Measurements from ENCODE around the gene MAPKBP1.
"Not testable (repeated sequence)": the region's sequence is repeated elsewhere in the genome, so short reads cannot be mapped to it uniquely, and the experiment has no call there.

MAPKBP1 gene

DNA sequence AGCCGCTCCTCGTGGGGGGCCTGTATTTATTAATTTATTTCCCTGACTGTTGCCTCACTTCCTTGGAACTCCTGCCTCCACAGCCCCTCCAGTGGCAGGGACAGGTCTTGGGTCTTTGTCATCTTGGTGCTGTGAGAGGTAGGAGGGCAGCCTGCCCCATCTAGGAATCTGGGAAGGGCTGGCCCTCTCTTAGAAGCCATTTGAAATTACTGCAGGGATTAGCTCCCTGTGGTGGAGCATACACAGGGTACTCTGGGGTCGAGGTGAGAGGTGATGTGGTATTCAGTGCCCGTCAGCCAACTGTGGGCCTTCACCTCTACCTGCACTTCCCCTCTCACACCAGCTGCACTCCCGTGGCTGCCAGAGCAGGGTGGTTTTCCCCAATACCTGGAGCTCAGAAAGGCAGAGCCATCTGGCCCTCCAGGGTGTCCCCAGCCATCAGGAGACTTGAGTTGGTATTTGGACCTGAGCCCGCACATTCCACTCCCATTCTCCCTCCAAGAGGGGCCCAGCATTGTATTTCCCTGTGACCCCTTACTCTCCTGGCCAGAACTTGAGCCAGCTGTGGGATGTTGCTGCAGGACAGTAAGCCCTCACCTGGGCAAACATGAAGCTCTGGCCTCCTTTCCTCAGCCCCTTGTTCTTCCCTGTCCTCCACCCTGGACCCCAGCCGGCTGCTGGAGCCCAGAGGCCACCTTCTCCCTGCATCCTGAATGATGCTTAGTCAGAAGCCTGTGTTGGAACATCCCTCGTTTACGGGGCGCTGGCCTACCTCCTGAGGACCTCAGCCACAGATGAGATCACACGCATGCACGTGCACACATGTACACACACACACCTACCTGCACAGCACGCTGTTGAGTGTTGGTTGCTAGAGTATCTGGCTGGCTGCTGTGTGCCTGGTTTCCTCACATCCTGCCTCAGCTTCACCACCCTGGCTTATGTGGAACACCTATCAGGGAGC lies 51.6 kb downstream of the MAPKBP1 start:
- DNase-seq, result no peak

DNA sequence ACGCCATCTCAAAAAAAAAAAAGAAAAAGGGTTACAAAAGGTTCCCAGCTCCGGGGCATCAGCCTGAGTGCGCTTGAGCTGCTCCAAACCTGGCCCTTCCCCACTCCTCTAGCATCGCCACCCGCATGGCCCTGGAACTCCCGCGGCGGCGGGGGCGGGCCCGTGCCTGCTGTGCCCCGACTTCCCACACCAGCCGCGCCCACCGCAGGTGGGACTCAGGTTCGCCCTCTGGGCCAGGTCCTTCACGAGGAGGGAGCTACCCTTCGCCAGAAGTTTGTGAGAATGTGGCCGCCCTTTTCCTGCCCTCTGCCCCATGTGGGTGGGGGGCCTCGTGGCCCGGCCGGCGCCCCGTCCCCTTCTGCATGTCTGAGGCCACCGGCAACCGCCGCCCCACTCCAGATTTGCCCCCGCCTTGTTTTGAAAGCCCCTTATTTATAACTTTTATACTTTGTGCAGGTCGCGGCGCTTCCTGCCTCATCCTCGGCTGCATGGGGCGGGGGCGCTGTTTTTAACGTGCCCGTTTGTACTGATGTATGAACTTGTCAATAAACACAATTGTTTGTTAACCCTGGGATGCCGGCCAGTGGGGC lies 53.1 kb downstream of the MAPKBP1 start:
- DNase-seq, result no peak

DNA sequence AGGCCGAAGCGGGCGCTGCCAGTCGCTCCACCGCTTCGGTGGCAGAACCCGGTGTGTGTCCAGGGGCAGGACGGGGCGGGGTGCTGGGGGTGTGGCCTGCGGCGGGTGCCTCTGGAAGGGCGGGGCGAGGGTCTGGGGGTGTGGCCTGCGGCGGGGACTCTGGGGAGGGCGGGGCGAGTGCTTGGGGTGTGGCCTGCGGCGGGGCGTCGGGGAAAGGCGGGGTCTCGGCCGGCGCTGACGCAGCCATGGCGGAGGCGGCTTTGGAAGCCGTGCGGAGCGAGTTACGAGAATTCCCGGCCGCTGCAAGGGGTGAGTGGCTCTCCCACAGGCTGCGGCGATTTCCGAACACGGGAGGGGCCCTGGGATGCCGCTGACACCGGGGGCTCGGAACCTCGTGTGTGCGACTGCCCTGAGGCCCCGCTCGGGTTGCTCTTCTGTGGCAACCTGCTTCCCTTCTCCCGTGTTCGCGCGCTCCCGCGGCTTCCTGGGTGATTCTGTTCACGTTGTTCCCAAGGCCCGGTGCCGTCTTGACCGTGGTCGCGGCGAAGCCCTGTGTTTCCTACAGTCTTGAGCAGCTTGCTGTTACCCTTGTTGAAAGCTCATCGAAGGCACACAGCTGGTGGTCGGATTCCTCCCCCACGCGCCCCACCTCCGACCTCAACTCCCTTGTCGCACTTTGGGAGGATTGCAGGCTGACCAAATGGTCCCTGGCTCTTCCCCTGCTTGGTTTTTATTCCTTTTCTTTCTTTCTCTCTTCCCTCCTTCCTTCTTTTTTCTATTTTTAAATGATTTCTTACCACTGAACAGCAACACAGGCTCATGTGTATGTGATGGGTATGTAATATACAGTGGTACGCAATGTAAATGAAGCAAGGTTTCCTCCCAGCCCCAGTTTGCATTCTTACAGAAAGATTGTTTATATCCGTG lies 53.9 kb downstream of the MAPKBP1 start, which contains the start of gene JMJD7:
TSS of gene JMJD7 (plus strand) at position 213 of the 927 bp plus-strand sequence. CDS start at position 246, 33 bp downstream.
- peak; percentile 54 for DNase-seq

DNA sequence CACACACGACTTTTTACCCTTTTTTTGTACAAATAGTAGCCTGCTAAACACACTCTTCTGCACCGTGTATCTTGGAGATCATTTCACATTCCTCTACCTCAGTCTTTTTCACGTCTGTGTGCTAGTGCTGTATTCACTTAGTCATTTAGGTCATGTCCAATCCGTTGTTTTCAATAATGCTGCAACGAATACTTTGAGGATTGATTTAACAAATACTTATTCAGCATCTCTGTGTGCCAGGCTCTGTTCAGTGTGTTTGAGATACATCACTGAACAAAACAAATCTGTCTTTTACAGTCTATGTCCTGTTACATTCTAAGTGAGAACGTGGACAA lies 54.5 kb downstream of the MAPKBP1 start:
- no peak for DNase-seq

DNA sequence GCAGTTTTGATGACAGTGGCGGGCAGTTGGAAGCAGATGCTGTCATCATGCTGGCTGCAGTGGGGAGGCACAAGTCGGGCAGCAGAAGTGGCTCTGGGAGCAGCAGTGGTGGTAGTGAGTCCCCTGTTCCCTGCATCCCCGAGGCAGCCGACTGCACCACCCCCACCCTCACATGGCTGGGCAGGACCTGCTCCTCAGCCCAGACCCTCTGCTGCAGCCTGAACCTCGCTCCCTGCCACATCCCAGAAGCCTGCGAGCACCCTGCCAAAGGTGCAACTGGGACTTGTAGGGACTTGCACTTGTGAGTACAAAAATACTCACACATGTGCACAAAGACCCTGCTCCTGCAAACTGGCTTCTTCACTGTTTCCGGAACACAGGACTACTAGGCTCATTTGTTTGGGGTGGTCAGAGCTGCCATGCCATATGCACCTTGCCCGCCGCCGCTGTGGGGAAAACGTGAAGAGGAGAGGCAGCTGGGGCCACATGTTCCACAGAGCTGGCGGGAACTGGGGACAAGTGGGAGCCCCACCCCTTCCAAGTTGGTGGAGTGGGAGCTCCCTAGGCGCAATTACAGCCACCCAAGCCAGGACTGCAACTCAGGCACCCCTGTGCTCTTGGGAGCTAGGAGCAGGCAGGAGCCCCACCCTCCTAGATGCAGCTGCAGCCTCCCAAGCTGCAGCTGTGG lies 55.8 kb downstream of the MAPKBP1 start:
- DNase-seq, result no peak

DNA sequence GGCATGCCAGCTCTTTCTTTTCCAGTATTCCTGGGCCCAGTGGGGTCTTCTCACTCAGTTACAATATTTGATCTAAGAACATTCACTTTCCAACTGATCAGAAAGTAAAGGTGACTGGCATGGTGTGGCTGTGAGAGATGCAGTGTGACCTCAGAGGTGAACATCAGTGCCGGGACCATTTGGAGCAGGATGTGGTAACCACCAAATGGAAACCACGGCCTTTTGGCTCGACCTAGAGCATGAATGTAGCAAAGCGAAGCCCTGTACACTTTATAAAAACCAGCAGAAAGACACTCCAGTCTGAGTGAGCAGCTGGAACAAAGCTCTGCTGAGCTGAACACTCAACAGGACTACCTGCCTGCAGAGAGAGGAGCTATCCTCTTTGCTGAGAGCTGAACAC lies 57.0 kb downstream of the MAPKBP1 start:
- not testable (repeated sequence) for DNase-seq

DNA sequence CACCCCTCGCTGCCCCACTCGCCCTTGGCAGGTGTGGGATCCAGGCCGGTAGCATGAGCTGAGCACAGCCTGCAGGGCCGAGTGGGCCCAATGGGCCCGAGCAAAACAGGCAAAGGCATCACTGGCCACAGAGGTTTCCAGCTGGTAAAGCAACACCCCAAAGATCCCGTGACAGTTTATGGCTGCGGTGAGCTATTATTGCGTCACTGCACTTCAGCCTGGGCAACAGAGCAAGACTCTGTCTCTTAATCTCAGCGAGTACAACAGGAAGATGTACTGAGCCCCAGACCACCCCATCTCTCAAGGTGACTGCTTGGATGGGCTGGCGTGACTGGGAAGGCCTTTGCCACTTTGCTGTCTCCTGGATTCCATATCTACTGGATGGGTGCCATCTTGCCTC lies 57.9 kb downstream of the MAPKBP1 start:
- DNase-seq, result no peak

DNA sequence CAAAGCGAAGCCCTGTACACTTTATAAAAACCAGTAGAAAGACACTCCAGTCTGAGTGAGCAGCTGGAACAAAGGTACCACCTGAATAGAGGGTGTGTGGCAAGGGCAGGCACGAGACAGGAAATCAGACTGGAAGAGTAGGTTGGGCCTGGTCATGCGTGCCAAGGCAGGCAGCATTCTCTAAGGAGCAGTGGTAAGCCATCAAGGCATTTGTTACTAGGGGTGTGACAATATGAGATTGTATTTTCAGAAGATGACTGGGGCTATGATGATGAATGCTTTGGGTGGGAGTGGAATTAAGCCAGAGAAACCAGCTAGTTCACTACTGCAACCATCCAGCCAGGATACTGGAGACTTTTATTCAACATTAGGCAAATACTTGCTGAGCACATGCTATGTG lies 58.6 kb downstream of the MAPKBP1 start:
- DNase-seq, result peak; percentile 47

DNA sequence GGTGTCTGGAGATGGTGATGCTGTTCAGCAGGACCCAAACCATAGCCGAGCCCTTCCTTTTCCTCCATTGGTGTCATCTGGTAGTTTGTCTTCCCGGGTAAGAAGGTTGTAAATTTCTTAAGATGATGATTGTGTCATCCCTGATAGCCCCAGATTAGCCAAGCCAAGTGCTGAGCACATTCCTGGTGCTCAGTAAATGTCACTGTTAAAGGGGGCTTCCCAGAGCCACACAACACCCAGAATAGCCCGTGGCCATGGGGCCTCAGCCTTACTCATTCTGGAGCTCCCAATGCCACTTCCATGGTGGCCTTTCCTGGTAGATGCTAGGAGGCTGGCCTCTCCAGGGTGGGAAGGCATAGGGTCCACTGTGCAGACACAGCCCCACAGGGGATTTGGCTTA lies 59.8 kb downstream of the MAPKBP1 start:
- no peak for DNase-seq

DNA sequence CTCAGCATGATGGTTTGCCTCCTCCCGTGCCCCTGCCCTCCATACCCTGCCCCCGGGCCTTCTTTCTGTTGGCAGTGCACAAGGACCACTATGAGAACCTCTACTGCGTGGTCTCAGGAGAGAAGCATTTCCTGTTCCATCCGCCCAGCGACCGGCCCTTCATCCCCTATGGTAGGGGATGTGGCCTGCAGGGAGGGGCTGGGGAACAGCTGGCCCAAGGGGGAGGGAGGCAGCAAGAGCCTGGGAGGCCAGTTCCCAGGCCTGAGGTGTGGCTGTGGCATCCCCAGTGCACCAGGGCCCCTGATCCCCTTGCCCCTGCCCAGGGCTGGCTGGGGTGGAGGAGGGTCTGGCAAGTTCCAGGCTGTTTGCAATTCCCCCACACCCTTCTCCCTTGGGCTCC lies 61.8 kb downstream of the MAPKBP1 start:
- DNase-seq, result no peak

DNA sequence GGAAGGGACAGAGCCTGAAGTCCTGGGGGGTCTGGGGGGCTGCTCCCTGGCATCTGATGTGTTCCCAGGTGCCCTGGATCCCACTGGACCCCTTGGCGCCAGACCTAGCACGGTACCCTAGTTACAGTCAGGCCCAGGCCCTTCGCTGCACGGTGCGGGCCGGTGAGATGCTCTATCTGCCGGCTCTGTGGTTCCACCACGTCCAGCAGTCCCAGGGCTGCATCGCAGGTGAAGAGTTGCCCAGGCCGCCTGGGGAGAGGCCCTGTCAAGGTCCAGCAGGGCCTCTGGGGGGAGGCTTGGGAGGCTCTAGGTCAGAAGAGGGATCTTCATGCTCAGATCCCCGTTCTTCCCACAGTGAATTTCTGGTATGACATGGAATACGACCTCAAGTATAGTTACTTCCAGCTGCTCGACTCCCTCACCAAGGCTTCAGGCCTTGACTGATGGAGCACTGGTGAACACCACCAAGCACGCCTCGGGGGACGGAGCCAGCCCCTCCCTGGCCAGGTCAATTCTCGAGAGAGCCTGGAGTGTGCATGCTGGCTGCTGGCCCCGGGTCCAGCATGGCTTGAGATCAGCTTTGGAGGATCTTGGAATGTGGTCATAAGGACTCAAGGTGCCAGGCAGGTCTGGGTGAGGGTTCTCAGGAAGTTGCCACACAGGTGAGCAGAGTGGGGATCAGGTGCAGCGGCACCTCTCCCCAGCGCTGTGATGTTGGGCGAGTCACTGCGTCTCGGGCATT lies 62.6 kb downstream of the MAPKBP1 start:
- no peak for DNase-seq

DNA sequence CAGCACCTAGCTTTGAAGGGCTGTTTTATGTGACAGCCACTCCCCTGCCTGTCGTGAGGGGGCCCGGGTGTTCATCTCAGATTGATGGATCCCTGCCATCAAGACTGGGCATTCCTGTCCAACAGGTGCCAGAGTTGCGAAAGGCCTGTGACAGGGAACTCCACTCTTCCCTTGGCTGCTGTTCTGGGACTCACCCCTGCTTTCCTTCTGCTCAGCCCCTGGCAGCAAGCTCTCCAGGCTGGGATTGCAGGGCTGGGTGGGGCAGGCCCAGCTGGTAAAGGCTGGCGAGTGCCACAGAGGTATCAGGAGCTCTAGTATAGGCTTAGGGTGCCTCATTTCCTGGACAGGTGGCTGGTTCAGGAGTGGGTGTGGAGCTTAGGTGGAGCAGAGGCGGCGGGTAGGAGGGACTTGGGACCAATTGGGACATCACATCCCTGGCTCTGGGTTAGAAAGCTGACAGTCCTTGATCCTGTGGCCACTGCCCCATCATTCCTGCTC lies 64.2 kb downstream of the MAPKBP1 start, which contains the start of gene PLA2G4B:
TSS of gene PLA2G4B (plus strand) at position 448 of the 498 bp plus-strand sequence. CDS start 67 bp downstream, outside the sequence.
- peak; percentile 77 for DNase-seq

DNA sequence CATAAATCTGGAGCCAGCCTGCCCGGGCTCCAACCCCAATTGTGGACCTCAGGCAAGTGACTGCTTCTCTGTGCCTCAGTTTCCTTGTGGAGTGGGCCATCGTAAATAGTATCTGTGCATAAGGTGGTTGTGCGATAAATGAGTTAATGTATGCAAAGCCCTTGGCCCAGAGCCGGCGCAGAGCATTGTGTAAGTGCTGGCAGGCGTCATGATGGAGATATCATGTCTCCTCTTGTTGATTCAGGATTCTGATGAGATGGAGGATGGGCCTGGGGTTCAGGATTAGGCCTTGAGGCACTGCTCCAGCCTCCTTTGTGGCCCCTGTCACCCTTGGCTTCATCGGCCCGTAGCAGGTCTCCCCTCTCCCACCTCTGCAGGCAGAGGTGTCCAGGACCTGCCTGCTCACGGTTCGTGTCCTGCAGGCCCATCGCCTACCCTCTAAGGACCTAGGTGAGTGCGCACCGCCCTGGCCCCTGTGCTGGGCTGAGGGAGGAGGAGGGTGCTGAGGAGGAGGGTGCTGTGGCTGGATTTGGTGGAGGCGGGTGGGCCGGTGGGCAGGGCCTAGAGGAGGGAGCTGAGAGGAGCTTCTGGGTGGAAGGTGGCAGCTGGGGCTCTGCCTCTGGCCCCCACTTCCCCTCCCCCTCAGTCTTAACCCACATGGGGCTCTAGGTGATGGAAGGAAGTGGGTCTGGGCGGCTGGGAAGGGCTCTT lies 65.7 kb downstream of the MAPKBP1 start:
- peak; percentile 27 for DNase-seq

DNA sequence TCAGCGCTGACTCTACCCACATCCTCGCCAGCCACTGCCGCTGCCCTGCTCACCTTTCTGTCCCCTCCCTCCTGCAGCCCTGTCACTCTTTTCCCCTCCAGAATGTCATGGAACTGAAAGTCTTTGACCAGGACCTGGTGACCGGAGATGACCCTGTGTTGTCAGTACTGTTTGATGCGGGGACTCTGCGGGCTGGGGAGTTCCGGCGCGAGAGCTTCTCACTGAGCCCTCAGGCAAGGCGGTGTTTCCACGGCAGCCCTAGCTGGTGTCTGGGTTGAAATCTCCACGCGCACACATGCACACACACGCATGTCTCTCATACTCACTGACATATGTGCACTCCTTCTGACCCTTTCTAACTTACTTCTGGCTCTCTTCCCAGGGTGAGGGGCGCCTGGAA lies 66.4 kb downstream of the MAPKBP1 start:
- no peak for DNase-seq

DNA sequence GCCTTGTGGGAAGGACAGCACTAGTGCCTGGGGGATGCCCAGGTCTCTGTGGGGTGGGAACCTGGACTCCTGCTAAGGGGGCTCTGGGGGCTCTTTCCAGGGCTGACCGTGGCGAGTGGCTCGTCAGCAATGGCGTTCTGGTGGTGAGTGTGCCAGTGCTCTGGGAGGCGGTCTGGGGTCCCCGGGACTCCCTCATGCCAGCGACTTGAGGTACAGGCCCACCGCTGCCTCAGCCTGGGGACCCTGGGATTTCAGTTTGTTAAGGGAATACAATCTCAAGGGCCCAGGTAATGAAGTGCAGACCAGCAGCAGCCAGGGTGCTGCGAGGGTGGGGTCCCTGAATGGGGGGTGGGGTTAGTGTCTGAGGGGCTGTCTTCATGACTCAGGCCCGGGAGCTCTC lies 66.8 kb downstream of the MAPKBP1 start:
- DNase-seq, result no peak

DNA sequence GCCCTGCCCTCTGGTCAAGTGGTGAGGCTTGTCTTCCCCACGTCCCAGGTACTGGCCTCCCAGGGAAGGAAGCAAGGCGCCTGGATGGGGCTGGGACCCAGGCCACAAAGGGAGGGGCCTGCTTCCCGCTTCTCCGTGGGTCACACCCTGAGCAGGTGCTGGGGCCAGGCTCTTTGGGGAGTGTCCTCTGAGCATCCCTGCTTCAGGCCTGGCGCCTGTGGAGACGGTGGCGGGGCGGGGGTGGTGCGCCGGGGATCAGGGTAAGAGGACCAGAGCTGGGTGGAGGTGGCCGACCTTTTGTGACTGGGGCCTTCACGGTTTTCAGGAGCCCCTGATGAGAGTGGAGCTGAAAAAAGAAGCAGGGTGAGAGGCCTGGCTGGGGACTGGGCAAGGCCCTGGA lies 67.9 kb downstream of the MAPKBP1 start:
- peak; percentile 46 for DNase-seq

DNA sequence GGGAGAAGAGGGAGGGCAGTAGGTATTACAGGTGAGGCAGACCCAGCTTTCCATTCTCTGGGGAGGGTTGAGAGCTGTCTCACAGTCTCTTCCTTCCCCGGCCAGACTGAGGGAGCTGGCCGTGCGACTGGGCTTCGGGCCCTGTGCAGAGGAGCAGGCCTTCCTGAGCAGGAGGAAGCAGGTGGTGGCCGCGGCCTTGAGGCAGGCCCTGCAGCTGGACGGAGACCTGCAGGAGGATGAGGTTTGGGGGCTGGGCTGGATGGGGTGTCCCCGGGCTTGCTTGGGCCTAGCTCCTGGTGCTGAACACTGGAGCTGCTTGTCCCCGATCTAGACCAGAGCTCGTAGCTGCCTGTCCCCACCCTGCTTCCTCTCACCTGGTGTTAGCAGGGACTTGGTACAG lies 69.3 kb downstream of the MAPKBP1 start:
- DNase-seq, result no peak

DNA sequence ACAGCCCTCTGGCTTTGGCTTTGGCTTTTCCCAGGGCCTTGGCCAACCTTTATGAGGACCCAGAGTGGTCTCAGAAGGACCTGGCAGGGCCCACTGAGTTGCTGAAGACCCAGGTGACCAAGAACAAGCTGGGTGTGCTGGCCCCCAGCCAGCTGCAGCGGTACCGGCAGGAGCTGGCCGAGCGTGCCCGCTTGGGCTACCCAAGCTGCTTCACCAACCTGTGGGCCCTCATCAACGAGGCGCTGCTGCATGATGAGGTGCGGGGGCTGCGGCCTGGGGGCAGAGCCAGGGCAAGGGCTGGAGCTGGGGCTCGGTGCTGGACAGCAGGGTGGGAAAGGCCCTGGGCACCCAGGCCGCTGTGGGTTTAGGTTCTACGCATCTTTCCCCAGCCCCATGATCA lies 70.5 kb downstream of the MAPKBP1 start:
- DNase-seq, result no peak

DNA sequence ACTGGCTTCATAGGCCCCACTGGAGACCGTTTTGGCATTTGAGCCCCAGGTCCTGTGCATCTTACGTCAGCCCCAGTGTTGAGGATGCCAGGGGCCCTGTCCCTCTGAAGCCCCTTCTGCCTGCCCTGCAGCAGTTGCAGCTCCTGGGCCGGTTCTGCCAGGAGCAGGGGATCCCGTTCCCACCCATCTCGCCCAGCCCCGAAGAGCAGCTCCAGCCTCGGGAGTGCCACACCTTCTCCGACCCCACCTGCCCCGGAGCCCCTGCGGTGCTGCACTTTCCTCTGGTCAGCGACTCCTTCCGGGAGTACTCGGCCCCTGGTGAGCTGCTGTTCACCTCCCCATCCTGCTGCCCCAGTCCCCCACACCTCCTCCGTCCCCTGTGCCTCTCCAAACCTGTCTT lies 72.9 kb downstream of the MAPKBP1 start:
- no peak for DNase-seq

DNA sequence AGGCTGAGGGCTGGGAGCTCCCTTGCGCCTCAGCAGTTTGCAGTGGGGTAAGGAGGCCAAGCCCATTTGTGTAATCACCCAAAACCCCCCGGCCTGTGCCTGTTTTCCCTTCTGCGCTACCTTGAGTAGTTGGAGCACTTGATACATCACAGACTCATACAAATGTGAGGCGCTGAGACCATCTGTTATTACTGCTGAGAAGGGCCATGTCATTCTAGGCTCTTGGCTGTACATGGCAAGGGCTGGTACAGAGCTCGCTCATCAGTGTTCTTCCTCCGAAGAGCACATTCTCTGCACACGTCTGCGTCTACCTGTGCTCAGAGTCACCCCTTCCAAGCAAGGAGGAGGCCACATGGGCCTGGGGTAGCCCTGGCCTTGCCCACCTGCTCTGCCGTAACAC lies 73.7 kb downstream of the MAPKBP1 start:
- DNase-seq, result no peak

DNA sequence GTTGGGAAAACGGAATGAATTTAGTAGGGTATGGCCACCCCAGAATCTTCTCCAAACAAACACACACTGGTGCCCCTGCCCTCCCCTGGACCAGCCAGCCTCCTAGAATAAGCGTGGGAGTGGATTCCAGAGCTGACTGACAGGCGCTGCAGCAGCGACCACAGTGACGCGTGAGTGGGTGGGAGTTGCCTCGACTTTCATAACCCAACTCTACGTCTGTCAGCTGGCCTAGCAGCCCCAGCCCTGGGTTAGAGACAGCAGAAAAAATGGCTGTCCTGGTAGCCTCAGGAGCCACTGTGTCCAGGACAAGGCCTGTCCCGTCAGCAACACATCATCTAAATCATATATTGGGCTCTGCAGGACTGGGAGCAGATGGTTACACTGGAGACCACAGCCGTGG lies 74.3 kb downstream of the MAPKBP1 start:
- no peak for DNase-seq

Data from NCI-H2029 (cell line).